GM18517 (cell line): ENCODE data around the gene CLSTN2.

Source experiments
- ATAC-seq: cut with Tn5 transposase; IDR thresholded peaks from one replicate; pipeline ENCODE4 v1.9.1; 2021; ENCODE audit warnings: mild to moderate bottlenecking, moderate library complexity; ENCODE audit not compliant: unreplicated experiment

CLSTN2 gene

DNA sequence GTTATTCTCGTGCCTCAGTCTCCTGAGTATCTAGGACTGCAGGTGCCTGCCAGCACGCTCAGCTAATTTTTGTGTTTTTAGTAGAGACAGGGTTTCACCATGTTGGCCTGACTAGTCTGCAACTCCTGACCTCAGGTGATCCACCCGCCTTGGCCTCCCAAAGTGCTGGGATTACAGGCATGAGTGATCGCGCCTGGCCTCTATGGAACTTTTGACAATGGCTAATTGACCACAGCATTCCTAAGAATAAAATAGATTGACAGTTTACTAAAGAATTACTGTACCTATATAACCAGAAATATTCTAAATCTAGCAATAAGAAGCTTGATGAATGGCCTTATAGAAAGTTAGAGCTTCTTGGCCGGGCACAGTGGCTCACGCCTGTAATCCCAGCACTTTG lies 691.9 kb downstream of the CLSTN2 start:
- no peak for ATAC-seq
